ELF-1 (cell line): Measurements from ENCODE around the gene TJP3.
A peak's percentile ranks its signal among the peaks of the same experiment; 100 is the strongest.

Experiments
- DNase-seq: peaks from one replicate; pipeline ENCODE4 v3.0.0-alpha.2; 2016; ENCODE audit warnings: low read depth, low spot score

The TJP3 gene

GRCh38 chr19:3670796-3671679 is 37.1 kb upstream of the TJP3 start:
- DNase-seq: peak; percentile 69

GRCh38 chr19:3671680-3672574 is 36.3 kb upstream of the TJP3 start:
- DNase-seq: peak; percentile 53

- DNase-seq: no peak
These were observed 35.6 kb upstream of the TJP3 start for GRCh38 chr19:3672575-3672948.

- DNase-seq: no peak
These were observed 35.2 kb upstream of the TJP3 start for GRCh38 chr19:3672993-3673392.

GRCh38 chr19:3673506-3674439 is 34.4 kb upstream of the TJP3 start:
- DNase-seq: no peak

GRCh38 chr19:3674784-3675543 is 33.2 kb upstream of the TJP3 start:
- DNase-seq: no peak

- no peak for DNase-seq
These were observed 30.0 kb upstream of the TJP3 start for GRCh38 chr19:3678188-3678587.

GRCh38 chr19:3679138-3679537 is 29.0 kb upstream of the TJP3 start:
- DNase-seq: no peak

GRCh38 chr19:3679581-3679980 is 28.6 kb upstream of the TJP3 start:
- DNase-seq: no peak

GRCh38 chr19:3680939-3681338 is 27.2 kb upstream of the TJP3 start:
- no peak for DNase-seq

- DNase-seq: no peak
These were observed 25.9 kb upstream of the TJP3 start for GRCh38 chr19:3682286-3682685.

GRCh38 chr19:3682741-3683404 is 25.3 kb upstream of the TJP3 start:
- peak; percentile 76 for DNase-seq

GRCh38 chr19:3683405-3684053 is 24.7 kb upstream of the TJP3 start:
- peak; percentile 95 for DNase-seq

GRCh38 chr19:3684054-3684816 is 23.9 kb upstream of the TJP3 start:
- peak; percentile 67 for DNase-seq

GRCh38 chr19:3684817-3685410 is 23.3 kb upstream of the TJP3 start:
- no peak for DNase-seq

GRCh38 chr19:3687393-3687773 is 20.8 kb upstream of the TJP3 start:
- no peak for DNase-seq

GRCh38 chr19:3687774-3688706 is 20.1 kb upstream of the TJP3 start:
- DNase-seq: peak; percentile 79
